ENCODE results near the gene VAMP7. TPM values are rescaled to one million over a fixed set of nuclear protein-coding genes. Genes with fewer than 3 reads are reported as not detected.
A peak's percentile ranks its signal among the peaks of the same experiment; 100 is the strongest.
"Not testable (repeated sequence)": the region's sequence is repeated elsewhere in the genome, so short reads cannot be mapped to it uniquely, and the experiment has no call there.

VAMP7 gene
- total RNA-seq, 1 experiment from 2014 or later: 157 TPM

DNA sequence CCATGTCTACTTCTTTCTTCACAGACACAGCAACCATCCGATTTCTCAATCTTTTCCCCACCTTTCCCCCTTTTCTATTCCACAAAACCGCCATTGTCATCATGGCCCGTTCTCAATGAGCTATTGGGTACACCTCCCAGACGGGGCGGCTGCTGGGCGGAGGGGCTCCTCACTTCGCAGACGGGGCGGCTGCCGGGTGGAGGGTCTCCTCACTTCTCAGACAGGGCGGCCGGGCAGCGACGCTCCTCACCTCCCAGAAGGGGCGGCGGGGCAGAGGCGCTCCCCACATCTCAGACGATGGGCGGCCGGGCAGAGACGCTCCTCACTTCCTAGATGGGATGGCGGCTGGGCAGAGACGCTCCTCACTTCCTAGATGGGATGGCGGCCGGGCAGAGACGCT lies 26.5 kb downstream of the VAMP7 start:
- DNase-seq (ENCODE audit: low spot score): not testable (repeated sequence)

- no peak for DNase-seq (ENCODE audit: low spot score)
Measured at GRCh38 chrX:155923200-155923599, 42.1 kb downstream of the VAMP7 start.

DNA sequence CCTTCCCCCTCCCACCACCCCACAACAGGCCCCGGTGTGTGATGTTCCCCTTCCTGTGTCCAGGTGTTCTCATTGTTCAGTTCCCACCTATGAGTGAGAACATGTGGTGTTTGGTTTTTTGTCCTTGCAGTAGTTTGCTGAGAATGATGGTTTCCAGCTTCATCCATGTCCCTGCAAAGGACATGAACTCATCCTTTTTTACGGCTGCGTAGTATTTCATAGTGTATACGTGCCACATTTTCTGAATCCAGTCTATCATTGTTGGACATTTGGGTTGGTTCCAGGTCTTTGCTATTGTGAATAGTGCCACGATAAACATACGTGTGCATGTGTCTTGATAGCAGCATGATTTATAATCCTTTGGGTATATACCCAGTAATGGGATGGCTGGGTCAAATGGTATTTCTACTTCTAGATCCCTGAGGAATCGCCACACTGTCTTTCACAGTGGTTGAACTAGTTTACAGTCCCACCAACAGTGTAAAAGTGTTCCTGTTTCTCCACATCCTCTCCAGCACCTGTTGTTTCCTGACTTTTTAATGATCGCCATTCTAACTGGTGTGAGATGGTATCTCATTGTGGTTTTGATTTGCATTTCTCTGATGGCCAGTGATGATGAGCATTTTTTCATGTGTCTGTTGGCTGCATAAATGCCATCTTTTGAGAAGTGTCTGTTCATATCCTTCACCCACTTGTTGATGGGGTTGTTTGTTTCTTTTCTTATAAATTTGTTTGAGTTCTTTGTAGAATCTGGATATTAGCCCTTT lies 49.9 kb downstream of the VAMP7 start:
- not testable (repeated sequence) for DNase-seq (ENCODE audit: low spot score)

DNA sequence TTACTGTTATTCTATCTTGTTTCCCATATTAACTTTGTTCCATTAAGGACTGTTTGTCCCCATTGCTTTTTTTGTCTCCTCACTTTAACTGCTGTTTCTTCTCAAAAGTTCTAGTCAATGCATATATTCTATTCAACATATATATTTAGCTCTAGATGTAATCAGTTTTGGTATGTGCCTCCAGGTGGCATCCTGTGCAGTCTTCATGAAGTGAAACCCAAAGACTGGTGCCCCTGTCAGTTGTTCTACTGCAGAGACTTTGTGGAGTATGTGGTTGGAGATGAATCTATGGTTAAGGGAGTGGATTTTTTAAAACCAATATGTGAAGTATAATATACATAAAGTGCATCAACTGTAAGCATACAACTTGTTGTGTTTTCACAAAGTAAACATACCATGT lies 57.0 kb downstream of the VAMP7 start:
- DNase-seq (ENCODE audit: low spot score): no peak

DNA sequence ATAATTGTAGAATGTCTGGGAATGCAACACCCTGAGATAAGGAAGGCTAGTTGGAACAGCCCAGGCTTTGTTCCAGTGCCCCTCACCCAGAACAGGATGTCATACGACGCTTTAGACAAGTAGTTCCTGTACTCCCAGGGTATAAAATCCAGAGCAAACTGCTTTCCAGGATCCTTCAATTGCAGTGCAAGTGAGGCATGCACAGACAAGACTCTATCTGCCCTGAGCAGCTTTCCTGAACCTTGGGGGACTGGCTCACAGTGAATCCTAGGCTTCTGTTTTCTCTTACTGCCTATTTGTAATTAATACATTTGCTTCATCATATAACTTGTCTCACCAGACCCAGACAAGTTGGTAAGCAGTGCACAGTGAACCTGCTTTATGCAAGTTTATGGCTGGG lies 68.0 kb downstream of the VAMP7 start:
- no peak for DNase-seq (ENCODE audit: low spot score)

DNA sequence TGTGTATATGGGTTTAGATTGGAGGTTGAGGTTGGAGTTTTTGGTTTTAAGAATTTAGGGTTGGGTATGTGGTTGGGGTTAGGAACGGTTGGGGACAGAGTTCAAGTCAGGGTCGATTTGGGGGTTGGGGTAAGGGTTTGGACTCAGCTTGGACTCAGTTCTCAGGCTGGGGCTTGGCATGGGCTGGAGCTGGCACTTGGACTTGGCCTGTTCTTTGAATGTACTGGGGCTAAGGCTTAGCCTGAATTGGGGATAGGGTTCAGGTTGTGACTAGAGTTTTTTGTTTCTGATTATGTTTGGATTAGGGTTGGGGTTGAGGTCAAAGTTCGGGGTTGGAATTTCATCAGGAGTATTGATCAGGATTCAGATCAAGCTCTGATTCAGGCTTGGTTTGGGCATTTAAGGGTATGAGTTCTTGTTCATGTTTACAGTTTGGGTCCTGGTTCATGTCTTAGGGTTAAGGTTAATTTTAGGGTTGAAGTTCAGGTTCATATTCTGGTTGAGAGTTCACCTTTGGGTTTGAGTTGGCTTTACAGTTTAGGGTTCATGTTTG lies 70.2 kb downstream of the VAMP7 start:
- DNase-seq (ENCODE audit: low spot score): no peak

GRCh38 chrX:155953055-155953454 lies 71.9 kb downstream of the VAMP7 start:
- DNase-seq (ENCODE audit: low spot score): no peak

DNA sequence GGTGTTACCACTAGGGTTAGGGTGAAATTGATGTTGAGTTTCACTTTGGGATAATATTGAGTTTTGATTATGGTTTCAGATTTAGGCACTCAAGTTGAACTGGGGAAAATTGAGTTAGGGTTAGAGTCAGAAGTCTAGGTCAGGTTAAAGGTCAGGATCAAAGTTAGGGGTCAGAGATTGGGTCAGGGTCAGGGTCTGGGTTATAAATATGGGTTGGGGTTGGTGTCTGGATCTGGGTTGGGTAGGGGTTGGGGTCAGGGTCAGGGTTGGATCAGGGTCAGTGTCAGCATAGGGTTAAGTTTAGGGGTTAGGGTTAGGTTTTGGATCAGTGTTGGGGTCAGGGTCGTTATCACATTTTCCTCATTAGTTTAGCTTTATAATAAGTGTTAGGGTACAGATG lies 73.6 kb downstream of the VAMP7 start:
- no peak for DNase-seq (ENCODE audit: low spot score)

GRCh38 chrX:155956099-155956498 lies 75.0 kb downstream of the VAMP7 start:
- no peak for DNase-seq (ENCODE audit: low spot score)

DNA sequence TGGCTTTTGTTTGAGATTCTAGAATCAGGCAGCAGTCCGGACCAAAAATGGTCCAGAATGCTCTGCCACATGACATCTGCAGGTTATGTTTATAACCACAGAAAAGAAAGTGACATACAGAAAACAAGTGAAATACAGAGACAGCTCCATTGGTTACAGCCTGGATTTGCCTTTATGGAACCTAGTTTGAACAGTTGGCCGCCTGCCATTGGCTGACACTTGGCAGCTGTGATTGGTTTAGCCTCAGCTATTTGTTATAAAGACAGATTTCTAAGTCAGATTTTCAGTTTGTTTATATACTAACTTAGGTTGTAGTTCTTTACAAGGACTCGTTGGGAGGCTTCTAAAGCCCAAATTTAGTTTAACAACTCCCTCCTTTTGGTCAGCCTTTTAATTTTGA lies 75.5 kb downstream of the VAMP7 start:
- no peak for DNase-seq (ENCODE audit: low spot score)

DNA sequence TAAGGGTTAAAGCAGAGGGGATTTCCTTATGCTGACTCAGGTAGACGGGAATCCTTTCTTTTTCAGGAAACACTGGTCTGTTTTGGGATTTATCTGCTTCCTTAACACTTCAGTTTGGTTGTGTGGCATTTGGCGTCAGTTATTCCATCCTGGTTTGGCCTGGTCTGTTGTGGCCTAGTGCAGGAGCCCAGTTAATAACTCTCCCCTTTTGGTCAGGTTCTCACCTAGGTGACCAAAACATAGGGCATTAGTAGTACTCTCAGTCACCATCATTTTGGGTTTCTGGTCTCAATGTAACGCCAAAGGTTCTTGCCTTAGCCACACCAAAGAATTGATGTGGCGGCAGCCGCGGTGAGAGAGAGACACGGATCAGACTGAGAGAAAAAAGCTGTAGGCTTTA lies 76.7 kb downstream of the VAMP7 start:
- no peak for DNase-seq (ENCODE audit: low spot score)

GRCh38 chrX:155959018-155959587 lies 78.0 kb downstream of the VAMP7 start:
- DNase-seq (ENCODE audit: low spot score): no peak

- no peak for DNase-seq (ENCODE audit: low spot score)
Measured at GRCh38 chrX:155962906-155963305, 81.8 kb downstream of the VAMP7 start.

DNA sequence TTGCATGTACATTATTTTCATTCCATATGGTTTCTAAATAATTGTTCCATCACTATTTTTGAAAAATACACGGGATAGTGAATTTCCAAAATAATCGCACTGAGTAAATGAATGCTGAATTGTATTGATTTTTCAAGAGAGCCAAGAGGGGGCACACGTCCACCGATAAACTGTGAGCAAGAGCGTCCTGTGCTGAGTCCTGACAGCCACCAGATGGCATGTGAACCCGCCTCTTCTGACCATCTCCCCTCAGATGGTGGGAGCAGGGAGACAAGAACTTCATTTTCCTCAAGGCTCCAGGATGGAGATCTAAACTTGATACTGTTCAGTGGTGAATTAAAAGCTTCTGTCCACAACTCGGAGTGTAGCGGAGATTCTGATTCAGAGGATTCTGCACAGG lies 85.7 kb downstream of the VAMP7 start:
- DNase-seq (ENCODE audit: low spot score): peak; percentile 38

- DNase-seq (ENCODE audit: low spot score): no peak
Measured at GRCh38 chrX:155967653-155968325, 86.6 kb downstream of the VAMP7 start.

GRCh38 chrX:155968326-155968661 lies 87.1 kb downstream of the VAMP7 start:
- DNase-seq (ENCODE audit: low spot score): no peak

DNA sequence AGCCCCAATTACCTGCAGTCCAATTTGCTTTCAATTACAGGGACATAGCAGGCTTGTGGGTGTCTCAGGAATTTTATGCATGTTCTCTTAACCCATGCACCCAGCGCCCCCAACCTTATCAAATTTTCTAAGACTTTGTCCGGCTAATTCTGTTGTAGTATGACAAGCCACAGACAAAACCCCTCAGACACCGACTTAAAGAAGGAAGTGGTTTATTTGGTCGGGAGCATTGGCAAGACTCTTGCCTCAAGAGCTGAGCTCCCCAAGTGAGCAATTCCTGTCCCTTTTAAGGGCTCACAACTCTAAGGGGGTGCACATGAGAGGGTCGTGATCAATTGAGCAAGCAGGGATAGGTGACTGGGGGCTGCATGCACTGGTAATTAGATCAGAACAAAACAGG lies 87.6 kb downstream of the VAMP7 start:
- no peak for DNase-seq (ENCODE audit: low spot score)

GRCh38 chrX:155971658-155972057 lies 90.5 kb downstream of the VAMP7 start:
- DNase-seq (ENCODE audit: low spot score): not testable (repeated sequence)

DNA sequence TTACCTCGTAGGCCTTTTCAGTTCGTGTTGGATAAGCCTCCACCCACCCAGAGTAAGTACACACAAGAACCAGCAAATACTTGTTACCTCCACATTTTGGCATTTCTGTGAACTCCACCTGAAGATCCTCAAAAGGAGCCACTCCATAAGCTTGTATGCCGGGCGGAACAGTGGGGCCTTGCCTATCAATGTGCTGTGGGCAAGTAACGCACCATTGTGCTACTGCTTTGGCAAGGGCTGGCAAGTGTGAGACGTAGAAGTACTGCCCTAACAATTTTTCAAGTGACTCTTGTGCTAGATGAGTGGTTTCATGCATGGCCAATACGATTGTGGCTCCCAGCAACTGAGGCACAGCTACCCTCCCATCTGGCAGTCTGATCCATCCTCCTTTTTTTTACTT lies 91.1 kb downstream of the VAMP7 start:
- DNase-seq (ENCODE audit: low spot score): not testable (repeated sequence)

DNA sequence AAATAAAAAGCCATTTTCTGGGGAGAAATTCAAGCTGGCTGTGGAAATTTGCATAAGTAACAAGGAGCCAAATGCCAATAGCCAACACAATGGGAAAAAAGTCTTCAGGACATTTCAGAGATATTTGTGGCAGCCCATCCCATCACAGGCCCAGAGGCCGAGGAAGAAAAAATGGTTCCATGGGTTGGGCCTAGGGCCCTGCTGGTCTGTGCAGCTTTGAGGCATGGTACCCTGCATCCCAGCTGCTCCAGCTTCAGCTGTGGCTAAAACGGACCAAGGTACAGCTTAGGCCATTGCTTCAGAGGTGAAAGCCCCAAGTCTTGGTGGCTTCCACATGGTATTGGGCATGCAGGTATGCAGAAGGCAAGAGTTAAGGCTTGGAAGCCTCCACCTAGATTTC lies 102.2 kb downstream of the VAMP7 start:
- DNase-seq (ENCODE audit: low spot score): no peak

DNA sequence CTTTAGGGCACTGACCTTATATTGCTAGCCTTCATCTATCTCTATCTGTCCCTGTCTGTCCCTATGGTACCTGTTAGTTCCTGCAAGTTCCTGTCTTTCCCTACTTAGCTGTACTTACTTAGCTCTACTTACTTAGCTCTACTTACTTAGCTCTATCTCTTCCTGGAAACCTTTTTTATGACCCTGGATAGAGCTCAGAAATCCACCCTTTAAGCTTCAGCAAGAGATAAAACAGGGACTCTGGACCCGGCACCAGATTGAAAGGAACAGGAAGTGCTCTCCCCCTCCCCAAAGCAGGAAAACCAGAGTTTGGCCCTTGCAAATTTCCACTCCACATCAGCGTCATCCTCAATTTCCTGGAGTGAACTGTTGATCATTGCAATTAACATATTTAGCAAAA lies 104.1 kb downstream of the VAMP7 start:
- DNase-seq (ENCODE audit: low spot score): no peak

DNA sequence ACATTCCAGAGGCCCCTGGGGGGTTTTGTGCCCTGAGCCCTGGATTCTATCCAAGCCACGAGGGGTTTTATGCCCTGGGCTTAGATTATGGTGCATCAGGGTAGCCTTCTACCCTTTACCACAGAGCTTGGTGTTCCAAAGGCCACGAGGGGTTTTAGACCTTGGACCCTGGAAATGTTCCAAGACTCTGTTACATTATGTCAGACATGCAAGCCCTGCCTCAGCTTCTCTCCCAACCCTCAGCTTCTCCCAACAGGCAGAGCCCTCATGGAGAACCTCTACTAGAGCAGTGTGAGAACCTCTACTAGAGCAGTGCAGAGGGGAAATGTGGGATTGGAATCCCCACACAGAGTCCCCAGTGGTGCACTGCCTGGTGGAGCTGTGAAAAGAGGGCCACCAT lies 105.8 kb downstream of the VAMP7 start:
- DNase-seq (ENCODE audit: low spot score): not testable (repeated sequence)

- no peak for DNase-seq (ENCODE audit: low spot score)
Measured at GRCh38 chrX:155988859-155989258, 107.7 kb downstream of the VAMP7 start.
